GM18526 (cell line): ENCODE results near the gene VPS37C.

ENCODE experiments used
- POLR2A ChIP-seq: IDR thresholded peaks from 3 replicates; pipeline ENCODE4 v1.6.1; 2011; ENCODE audit not compliant: insufficient read length; ENCODE audit errors: extremely low read depth

VPS37C gene

DNA sequence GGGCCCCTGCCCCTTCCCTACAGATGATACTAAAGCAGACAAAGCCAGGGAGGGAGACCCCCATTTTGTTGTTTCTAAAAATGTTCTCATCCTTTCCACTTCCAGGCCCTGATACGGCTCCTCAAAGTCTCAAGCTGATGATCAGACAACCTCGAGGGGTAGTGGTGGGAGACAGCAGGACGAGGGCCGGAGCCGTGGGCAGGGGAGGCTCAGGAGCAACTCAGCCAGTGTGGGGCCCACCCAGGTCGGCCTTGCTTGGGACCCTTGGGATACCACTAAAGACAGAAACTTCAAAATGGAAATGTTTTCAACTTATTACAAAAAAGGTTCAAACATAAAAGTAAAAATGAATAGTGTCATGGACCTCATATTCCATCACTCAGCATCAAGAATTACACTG lies 15.2 kb upstream of the VPS37C start:
- TF ChIP-seq POLR2A: no peak

DNA sequence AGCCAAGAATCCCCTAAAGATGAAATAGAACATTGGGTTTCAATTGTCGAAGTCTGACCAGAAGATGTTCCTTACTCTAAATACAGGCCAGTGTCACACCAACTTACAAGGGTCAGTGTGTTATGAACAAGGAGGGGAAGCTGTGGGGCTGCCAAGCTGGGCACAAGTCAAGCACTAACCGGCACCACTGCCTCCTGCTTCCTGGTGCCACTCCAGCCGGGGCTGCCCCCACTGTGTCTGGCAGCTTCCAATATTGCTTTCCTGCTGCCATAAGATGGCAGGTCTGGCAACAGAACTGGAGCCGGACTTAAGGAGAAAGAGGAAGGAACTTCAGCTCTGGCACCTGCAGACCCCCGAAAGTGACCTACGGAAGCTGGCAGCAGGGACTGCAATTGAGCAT lies 13.7 kb upstream of the VPS37C start:
- TF ChIP-seq POLR2A: no peak

DNA sequence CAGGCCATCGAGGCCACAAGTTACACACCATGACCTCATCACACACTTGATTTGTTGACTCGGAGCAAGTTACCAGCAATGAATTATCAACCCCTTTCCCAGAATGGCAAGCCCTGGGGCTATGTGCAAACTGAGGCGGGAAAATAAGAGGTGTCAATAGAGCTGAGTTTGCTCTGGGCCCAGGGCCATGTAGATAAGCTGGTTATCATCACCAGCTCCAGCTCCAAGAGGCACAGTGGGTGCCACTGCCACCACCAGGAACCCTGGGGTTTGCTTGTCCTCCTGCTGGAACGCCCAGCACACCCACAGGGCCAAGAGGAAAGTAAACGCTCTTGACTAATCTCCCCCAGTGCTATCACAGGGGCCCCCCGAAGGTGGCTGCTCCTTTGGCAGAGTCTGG lies 13.0 kb upstream of the VPS37C start:
- TF ChIP-seq POLR2A: no peak

DNA sequence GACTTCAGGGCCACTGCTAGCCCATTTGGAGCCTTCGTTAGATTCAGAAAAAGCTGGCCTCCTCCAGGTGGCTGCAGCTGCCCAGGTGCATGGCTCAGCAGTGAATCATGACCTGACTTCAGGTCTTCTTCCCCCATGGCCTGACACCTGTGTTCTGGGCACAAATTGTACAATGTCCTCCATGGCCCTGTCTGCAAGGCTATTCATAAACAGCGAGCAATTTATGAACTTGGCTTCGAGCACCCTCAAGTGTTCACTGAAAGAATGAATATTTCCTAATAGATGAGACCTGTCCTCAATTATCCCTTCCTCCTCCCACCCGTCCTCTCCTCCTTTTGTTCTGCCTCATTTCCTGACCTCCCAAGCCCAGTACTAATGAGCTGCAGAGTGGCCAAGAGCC lies 12.2 kb upstream of the VPS37C start:
- no peak for TF ChIP-seq POLR2A

DNA sequence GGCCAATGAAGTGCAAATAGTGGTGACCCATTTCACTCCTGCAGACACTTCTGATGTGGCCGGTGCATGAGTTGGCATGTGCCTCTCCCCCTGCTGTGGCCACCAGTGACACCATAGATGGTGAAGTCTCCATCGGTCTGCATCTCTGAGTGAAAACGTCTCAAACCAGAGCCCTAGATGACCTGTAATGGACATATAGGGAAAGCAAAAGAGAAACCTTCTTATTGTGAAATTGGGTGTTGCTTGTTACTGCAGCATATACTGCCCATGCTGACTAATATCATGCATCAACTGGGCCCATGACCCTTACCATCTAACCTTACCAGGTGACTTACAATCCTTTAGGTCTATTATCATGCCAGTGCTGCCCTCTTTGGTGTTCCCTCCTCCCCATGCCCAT lies 11.7 kb upstream of the VPS37C start:
- no peak for TF ChIP-seq POLR2A

DNA sequence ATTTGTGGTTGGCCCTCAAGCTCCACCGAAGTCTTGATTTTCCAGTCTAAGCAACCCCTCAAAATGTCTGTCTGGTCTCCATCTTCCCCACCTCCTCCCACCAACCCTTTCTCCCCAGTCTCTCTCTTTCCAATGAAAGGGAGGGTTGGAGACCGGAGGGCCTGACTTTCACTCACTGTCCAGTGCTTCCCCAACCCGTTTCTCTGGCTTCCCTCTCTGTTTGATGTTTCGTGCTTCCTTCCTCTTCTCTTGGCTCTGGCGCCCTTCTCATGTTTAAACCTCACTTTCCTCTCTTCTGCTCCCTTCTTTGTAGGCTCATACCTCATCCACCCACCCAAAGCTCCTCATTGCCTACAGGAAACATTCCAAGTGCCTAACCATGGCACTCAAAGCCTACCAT lies 11.1 kb upstream of the VPS37C start:
- no peak for TF ChIP-seq POLR2A

DNA sequence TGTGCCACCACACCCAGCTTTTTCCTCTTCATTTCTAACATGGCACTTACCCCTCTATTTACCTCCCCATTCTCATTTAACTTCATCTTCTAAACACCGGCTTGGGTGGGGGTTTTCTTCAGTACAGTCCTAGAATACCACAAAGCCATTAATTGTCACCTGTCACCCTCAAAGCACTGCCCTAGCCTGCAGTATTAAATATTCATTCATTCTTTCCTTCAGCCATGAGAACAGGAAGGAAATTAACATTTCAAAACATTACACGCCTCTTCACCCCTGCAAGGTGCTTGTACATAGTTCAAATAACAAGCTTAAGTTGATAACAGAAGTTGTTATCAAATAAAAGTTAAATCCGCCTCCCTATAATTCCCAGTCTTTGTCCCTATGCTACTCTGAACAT lies 10.7 kb upstream of the VPS37C start:
- TF ChIP-seq POLR2A: no peak

DNA sequence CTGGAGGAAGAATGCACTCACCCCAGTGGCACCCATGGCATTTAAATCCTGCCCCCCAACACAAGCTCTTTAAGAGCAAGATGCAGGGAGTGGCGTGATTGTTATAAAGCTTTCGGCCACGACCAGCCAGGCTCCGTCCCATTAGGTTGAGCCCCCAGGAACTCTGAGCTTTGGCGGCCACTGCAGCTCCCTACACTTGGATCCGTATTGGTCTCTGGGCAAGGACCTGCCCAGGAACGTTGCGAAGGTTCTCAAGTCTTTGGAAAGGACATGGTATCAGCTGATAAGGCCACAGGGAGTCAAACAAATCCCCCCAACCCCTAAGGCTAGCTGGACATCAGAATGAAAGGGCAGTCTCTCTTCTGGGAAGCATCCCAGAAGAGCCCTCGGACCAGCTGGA lies 9.3 kb upstream of the VPS37C start:
- TF ChIP-seq POLR2A: no peak

DNA sequence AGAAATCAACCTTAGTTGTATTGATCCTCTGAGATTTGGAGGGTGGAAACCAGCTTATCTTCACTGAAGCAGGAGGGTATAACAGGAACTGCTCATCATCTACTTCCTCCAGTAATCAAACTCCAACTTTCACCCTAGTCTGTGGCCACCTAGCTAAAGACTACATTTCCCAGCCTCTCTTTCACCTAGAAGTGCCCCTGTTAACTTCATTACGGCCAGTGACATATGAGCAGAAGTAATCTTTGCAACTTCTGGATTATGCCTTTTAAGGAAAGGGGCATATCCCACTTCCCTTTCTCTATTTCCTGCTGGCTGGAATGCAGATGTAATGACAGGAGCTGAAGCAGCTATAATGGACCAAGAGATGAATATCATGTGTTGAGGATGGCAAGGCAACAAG lies 7.6 kb upstream of the VPS37C start:
- TF ChIP-seq POLR2A: no peak

DNA sequence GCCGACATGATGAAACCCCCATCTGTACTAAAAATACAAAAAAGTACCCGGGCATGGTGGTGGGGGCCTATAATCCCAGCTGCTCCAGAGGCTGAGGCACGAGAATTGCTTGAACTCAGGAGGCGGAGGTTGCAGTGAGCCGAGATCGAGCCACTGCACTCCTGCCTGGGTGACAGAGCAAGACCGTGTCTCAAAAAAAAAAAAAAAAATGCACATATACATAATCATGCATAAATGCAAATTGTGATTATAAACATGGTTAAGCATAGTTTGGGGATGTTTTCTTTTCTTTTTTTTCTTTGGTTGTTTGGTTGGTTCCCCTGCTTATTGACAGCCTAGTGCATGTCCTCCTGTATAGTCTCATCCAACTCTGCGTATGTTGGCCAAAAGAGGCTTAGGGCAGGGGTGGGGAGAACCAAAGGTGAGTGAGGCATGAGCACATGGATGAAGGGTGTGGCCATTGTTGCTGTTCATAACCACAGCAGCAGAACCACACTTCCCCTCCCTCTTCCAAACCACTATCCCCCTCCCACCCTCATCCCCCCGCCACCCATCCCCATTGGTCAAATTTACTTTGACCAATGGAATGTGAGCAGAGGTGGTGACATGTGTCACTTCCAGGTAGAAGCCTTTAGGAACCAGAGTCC lies 6.9 kb upstream of the VPS37C start:
- TF ChIP-seq POLR2A: no peak

DNA sequence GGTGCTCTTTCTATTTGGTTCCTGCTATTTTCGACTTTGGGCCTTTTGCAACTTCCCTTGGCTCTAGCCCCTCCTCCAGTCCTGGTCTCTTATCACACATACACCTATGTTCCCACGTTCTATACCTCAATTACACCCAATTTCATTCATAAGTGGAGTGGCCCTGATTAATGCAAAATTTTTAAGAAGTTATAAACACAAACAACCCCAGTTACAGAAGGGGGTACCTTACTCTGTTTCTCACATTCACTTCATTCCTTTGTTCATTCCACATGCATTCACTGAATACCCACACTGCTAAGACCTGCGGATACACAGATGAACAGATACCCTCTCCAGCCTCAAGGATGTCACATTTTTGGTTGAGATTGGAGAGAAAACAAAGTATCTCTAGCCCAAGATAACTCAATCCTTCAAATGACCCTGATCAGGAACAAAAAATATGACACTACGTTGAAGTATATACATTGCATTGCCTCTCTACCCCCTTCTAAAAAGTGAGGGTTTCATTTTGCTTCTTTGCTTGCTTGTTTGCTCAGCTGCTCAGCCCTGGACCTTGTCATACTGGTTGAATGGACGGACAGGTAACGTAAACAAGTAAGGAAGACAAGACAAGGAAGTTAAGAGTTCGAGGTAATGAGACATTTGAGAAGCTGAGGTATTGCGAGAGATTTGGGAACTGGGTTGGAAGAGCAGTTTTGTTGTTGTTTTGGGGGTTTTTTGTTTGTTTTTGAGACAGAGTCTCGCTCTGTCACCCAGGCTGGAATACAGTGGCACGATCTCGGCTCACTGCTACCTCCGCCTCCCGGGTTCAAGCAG lies 3.6 kb upstream of the VPS37C start:
- TF ChIP-seq POLR2A: no peak

DNA sequence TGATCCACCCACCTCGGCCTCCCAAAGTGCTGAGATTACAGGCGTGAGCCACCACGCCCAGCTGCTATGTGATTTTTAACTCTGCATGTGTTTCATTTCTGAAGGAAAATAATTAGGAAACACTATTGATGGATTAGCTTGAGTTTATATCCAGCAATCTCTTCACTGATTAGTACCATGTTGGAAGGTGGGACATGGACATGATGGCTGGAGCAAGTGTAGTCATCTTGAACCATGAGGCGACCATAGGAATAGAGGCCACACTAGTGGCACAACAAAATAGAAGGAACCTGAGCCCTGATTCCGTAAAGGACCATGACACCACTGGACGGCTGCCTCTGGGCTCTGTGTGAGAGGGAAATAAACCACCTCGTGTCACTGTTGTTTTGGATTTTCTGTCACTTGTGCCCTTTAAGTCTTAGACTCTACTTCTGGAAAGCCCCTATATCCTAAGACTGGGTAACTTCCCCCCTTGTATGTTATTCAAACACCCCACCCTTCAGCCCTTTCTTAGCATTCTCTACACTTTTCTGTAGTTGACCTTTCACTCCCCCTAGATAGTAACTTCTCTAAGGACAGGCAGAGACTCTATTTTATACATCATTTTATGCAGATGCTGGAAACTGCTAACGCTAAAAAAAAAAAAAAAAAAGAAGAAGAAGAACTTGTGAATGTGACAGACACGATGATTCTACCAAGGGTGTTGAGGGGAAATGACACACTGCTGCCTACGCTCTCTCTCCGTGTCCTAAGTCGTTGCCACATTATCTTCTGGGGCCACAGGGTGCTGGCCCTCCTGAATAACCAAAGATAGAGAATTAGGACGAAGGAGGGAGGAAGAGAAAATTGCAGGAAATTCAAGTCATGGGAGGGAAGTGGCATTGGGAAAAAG lies 2.7 kb upstream of the VPS37C start:
- TF ChIP-seq POLR2A: no peak

DNA sequence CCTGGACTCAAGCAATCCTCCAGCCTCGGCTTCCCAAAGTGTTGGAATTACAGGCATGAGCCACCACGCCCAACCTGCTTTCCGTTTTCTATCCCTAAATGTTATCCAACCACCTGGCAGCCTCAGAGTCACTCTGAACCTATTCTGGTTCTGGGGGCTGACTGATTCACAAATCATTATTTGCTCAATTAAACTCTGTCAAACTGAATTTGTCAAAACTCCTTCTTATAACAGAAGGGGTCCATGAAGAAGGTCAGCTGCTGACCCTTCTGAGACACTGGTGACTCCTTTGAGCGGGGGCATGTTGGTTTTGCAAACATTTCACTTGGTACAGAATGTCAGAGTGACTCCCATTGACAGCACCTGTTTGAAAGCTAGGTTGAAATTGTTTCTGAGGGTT lies 1.8 kb upstream of the VPS37C start:
- no peak for TF ChIP-seq POLR2A

DNA sequence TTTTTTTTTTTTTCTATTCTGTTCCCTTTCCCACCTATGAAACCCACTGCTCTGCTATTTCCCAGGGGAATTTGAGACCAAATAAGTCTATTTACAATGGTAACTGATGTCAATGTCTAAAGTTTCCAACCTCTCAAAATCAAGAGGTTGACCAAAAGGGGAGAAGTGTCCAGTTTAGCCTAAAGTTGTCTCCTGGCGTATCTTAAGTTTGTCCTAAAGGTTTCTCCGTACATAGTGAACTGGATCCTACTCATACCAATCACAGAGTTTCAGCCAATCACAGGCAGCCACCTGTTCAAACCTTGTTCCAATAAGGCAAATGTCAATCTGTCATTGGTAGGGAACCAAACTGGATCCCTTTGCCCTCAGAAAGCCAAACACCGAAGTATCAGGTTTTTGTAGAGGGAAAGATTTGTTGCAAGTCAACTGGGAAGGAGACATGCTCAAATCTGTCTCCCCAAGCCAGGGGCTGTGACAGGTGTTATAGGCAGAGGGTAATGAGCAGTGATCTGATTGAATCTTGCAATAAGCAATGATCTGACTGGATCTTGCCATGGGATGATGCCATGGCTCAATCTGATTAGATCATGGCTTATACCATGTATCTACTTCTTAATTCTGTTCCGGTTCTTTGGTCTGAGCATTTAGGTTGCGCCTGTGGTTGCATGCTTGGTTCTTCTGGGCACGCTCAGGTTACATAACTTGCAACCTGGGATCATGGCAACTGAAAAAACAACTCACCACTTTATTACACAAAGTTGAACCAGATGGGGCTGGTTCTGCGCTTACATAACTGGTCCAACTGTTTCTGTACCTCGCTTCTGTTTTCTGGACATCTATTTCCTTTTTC lies 1.1 kb upstream of the VPS37C start:
- no peak for TF ChIP-seq POLR2A

DNA sequence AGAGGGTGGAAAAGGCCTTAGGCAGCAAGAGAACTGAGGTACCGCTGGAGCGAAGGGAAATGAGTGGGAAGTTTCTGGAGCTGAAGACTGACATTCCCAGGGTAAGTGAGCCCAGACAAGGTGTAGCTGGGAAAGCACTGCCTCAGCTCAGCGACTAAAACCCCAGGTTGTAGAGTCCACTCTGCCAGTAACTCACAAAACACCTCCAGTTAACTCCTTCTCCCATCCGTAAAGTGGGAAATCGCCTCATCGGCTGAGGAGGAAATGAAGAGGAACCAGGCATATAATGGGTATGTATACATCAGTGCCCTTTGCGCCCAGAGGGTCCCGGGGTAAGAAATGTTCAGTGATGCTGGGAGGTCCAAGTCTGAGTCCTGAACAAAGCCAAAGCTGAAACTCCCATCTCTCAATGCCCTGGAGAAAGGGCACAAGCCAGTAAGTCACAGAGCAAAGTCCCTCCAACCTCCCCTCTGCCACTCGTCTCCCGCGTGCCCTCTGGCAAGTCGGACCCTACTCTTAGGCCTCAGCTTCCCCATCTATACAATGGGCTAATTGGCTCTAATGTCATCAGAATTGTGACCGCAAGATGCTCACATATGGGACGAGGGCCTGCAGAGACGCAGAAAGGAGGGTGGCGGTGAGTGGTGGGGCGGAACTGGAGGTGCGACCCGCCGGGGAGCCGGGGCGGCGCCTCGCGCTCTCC lies 588 bp downstream of the VPS37C start:
- peak; percentile 50 for TF ChIP-seq POLR2A
